Measurements from ENCODE around the gene FASN.

DNA sequence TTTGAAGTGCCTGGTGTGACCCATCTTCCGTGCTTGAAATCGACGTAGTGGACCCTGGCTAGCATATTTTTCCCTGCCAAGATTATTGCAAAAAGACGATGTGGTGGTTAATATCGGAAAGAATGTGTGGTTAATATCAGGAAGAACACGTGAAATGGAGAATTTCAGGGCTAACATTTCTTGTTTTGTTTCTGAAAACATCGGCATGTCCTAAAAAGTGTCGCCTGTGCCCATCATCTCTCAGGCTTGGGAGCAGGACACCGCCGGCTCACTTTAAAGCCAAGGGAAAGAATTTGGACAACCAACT is 60.2 kb downstream of the FASN start:
- TF ChIP-seq, protein P1, sequence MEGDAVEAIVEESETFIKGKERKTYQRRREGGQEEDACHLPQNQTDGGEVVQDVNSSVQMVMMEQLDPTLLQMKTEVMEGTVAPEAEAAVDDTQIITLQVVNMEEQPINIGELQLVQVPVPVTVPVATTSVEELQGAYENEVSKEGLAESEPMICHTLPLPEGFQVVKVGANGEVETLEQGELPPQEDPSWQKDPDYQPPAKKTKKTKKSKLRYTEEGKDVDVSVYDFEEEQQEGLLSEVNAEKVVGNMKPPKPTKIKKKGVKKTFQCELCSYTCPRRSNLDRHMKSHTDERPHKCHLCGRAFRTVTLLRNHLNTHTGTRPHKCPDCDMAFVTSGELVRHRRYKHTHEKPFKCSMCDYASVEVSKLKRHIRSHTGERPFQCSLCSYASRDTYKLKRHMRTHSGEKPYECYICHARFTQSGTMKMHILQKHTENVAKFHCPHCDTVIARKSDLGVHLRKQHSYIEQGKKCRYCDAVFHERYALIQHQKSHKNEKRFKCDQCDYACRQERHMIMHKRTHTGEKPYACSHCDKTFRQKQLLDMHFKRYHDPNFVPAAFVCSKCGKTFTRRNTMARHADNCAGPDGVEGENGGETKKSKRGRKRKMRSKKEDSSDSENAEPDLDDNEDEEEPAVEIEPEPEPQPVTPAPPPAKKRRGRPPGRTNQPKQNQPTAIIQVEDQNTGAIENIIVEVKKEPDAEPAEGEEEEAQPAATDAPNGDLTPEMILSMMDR (IDR thresholded peaks at IDR 0.05), result no peak
- no peak for TF ChIP-seq POLR2AphosphoS5 (IDR thresholded peaks at IDR 0.05)
- no peak for TF ChIP-seq POLR2A (IDR thresholded peaks at IDR 0.05; ENCODE audit: low read depth)
- no peak for TF ChIP-seq EP300 (IDR thresholded peaks at IDR 0.05)
